ENCODE data around the gene AMPD2. TPM values are rescaled to one million over a fixed set of nuclear protein-coding genes. Genes with fewer than 3 reads are reported as not detected.

Gene AMPD2
- total and polyA plus RNA-seq, 2 donors (not counting 3 experiments of a cell fraction or from before 2014, with no cell fraction given) = 69.4 TPM

DNA sequence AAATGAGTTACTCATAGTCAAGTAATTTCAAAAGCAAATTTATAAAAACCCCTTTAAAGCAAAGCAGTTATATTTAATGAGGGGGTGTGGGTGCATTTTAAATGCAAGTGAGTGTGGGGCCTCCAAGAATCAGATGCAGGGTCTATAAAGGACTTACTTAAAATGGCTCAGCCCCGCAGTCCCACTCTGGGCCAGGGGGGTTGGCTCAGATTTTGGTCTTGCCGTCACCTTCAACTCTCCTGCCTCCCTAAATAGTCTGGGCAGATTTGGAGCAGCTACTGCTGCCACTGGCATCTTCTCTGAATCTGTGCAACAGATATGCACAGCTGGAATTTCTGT is 16.2 kb downstream of the AMPD2 start:
- Histone ChIP-seq H3K36me3 (ENCODE audit: control insufficient read depth in 2 of 2, extremely low read depth in 1 of 2, insufficient read depth in 2 of 2, low read length in 2 of 2) (peaks cover 6 to 12% of the 10 kb centered on the region in 2 experiments), H2AFZ (ENCODE audit: low read depth, low read length) (no peak overlapping the region), H3K9me3 (replicated peaks; ENCODE audit: control insufficient read depth, insufficient read depth, low read length) (no peaks in the 10 kb centered on the region), H3K27ac (ENCODE audit: insufficient read depth, low read depth, low read length) (no peak overlapping the region), H3K9ac (replicated peaks; ENCODE audit: extremely low read depth, insufficient read depth, low read length) (no peak overlapping the region), H3K27me3 (ENCODE audit: control insufficient read depth in 2 of 2, insufficient read depth in 2 of 2, low read length in 2 of 2) (no peaks in the 10 kb centered on the region), H3K4me2 (ENCODE audit: insufficient read depth, low read length) (no peak overlapping the region), H4K20me1 (replicated peaks; ENCODE audit: control insufficient read depth, extremely low read depth, insufficient read depth, low read length) (no peaks in the 10 kb centered on the region), H3K4me3 (replicated peaks in 1 of 3; ENCODE audit: insufficient read depth in 1 of 3, low read depth in 1 of 3, low read length in 3 of 3) (no peak overlapping the region), H3K79me2 (ENCODE audit: control insufficient read depth, insufficient read depth, low read length) (no peaks in the 10 kb centered on the region), H3K4me1 (ENCODE audit: control insufficient read depth, extremely low read depth, insufficient read depth, low read length) (no peaks in the 10 kb centered on the region), H3K9me1 (replicated peaks; ENCODE audit: control insufficient read depth, extremely low read depth, insufficient read depth, low read length) (no peaks in the 10 kb centered on the region)
- DNase-seq (ENCODE audit: low read depth, low spot score) (no peak), FAIRE-seq (no peak)
- intact Hi-C loops (cut with micrococcal nuclease) (no loop called here), dilution Hi-C loops (cut with MboI; ENCODE audit: extremely low pct_ligation_motif_present, low sequenced_read_pairs) (no loop called here)
- no TSS peak for BruUV-seq (replicated peaks)
- no peak for TF ChIP-seq MAX (IDR thresholded peaks at IDR 0.05; ENCODE audit: insufficient read depth, insufficient read length)
- TF ChIP-seq JUN (IDR thresholded peaks at IDR 0.05; ENCODE audit: borderline replicate concordance, insufficient read depth, insufficient read length, low read depth) = no peak
- no peak for TF ChIP-seq FOS (IDR thresholded peaks at IDR 0.05; ENCODE audit: borderline replicate concordance, insufficient read depth, low read length)
- TF ChIP-seq GATA2 (IDR thresholded peaks at IDR 0.05; ENCODE audit: insufficient read depth, insufficient read length, low read depth, low read length) = no peak
- no peak for TF ChIP-seq MYC (IDR thresholded peaks at IDR 0.05; ENCODE audit: low read depth, low read length)
- no peak for TF ChIP-seq POLR2AphosphoS5 (IDR thresholded peaks at IDR 0.05; ENCODE audit: insufficient read depth, low read depth, low read length)
- TF ChIP-seq POLR2A (IDR thresholded peaks at IDR 0.05; ENCODE audit: low read depth, low read length) = no peak
- no peak for TF ChIP-seq EZH2 (IDR thresholded peaks at IDR 0.05; ENCODE audit: borderline replicate concordance, low read depth, low read length, severe bottlenecking)
- no peak for TF ChIP-seq CTCF (IDR thresholded peaks at IDR 0.05; ENCODE audit: extremely low read depth in 1 of 2, insufficient read depth in 1 of 2, low read depth in 1 of 2, low read length in 2 of 2)
- ChIA-PET CTCF (interaction anchor here (0.8 to 15.2 kb wide), 8 partner anchors 14 to 349 kb away, joined by 3 to 565 read pairs (median 4); partner anchors contain the start of genes AHCYL1 and GSTM1), POLR2A (no interaction called here)
